Motor neuron (in vitro differentiated cells): ENCODE results near the gene GRID2. TPM values are rescaled to one million over a fixed set of nuclear protein-coding genes. Genes with fewer than 3 reads are reported as not detected.

ENCODE experiments used
- ATAC-seq, 8 experiments: fragments of 200-7000 bp; cut with Tn5 transposase; replicated peaks in 6 of 8; 2 replicates each; pipeline ENCODE4 v1.8.0; 2021; ENCODE audit warnings: mild to moderate bottlenecking in 8 of 8, moderate library complexity in 8 of 8
- H3K27ac ChIP-seq, 2 donors: fragments of 250-450 bp; sonication (Bioruptor Pico); 2 replicates each; pipeline ENCODE4 v1.9.0; 2021; ENCODE audit warnings: antibody characterized with exemption in 2 of 2, mild to moderate bottlenecking in 2 of 2, moderate library complexity in 1 of 2
- H3K4me1 ChIP-seq, 2 donors: fragments of 250-450 bp; sonication (Bioruptor Pico); replicated peaks in 1 of 2; 2 replicates each; pipeline ENCODE4 v1.6.1; 2021; ENCODE audit warnings: antibody characterized with exemption in 2 of 2, mild to moderate bottlenecking in 2 of 2, moderate library complexity in 1 of 2
- H3K4me3 ChIP-seq, 5 donors: fragments of 250-450 bp; sonication (Bioruptor Pico); 2 replicates each; pipeline ENCODE4 v1.9.0; 2021; ENCODE audit warnings: antibody characterized with exemption in 5 of 5, mild to moderate bottlenecking in 5 of 5, moderate library complexity in 4 of 5
- WGBS, 10 experiments: fragments of 450-650 bp; shearing (Covaris generic); methylation state at CpG; one replicate each; pipeline ENCODE4 v1.0.0; 2022; 5-methylcytosine and 5-hydroxymethylcytosine counted together
- in situ Hi-C, 9 experiments: fragments of 400-800 bp; cut with MboI; loops; one replicate each; pipeline ENCODE4 v1.15.0; 2021; ENCODE audit warnings: low sequenced_read_pairs in 9 of 9, low pct_unique_long_range_greater_than_20kb in 2 of 9; ENCODE audit not compliant: unreplicated experiment in 9 of 9
- total RNA-seq, 8 experiments: library from RNA; unstranded; fragments of 300-600 nt; gene quantifications; 2 replicates each; pipeline versions ENCODE4 v1.2.3 to v1.2.4, GENCODE V29; 2022

The GRID2 gene
- total RNA-seq, 8 experiments from 2014 or later = 0.15 to 11.7 (median 3.8) TPM

DNA sequence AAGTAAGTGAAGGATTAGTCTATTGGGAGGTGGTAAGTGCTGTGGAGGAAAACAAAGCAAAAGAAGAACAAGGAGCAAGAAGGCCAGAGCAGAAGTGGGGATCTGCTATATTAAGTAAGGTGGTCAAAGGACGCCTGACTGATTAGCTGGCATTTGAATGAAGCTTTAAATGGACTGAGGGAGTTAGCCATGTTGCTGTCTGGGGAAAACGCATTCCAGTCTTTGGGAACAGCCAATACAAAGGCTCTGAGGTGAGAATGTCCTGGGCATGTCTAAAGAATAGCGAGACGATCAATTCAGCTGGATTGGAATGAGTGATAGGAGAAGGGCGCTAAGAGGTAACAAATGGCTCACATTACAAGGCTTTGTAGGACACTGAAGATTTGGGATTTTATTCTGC is 1476.3 kb downstream of the GRID2 start:
- no peak overlapping the region for H3K27ac ChIP-seq
- in situ Hi-C loops = loop anchor here in 2 of 9 experiments (25.0 kb wide), 1 partner anchor 357 kb away; no protein-coding TSS in a partner anchor
- 10 to 97% (median 81%) methylated on average over 1 to 5 of the region's 5 CpGs for WGBS, 10 experiments
- H3K4me3 ChIP-seq = no peak overlapping the region
- ATAC-seq = no peak
- no peaks in the 10 kb centered on the region for H3K4me1 ChIP-seq

DNA sequence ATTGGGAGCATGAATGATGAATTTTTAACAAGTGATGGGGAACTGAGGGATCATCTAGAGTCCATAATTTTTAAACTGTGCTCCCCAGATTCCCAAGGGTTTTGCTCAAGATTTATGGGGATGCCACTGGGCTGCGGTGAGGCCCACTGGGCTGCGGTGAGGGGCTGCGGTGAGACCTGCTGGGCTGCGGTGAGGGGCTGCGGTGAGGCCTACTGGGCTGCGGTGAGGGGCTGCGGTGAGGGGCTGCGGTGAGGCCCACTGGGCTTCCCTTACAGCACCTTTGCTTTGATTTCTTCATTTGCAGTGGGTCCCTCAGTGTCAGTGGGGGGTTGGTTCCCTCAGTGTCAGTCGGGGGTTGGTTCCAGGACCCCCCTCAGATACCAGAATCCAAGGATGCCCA is 1477.4 kb downstream of the GRID2 start:
- Histone ChIP-seq H3K4me1 (no peaks in the 10 kb centered on the region), H3K27ac (no peak overlapping the region), H3K4me3 (no peak overlapping the region)
- WGBS, 10 experiments = 14 to 100% (median 91%) methylated on average over 1 to 8 of the region's 9 CpGs; no CpG with 5 or more reads in 1 of the 10 experiments
- ATAC-seq = no peak
- in situ Hi-C loops = loop anchor here in 2 of 9 experiments (25.0 kb wide), 1 partner anchor 356 kb away; no protein-coding TSS in a partner anchor

DNA sequence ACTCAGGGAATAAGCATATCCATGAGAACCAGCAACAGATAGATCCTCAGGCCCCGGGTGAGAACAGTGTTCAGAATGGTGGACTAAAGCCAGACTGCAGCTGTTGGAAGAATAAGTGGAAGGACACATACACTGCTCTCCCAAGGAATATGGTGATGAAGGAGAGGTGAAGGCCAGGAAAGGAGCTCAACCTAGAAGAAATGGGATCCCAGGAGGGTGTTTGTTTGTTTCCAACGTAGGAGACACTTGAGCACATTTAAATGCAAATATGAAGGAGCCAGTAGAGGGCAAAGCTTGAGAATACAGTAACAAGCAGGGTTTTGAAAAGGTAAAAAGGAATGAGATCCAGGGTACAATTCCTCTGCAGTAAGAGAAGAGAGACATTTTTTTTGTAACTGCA is 1482.4 kb downstream of the GRID2 start:
- in situ Hi-C loops = loop anchor here in 2 of 9 experiments (25.0 kb wide), 1 partner anchor 351 kb away; no protein-coding TSS in a partner anchor
- no peaks in the 10 kb centered on the region for H3K4me1 ChIP-seq
- H3K4me3 ChIP-seq = no peak overlapping the region
- no peak overlapping the region for H3K27ac ChIP-seq
- 0 to 61% (median 25%) methylated on average over 1 to 2 of the region's 2 CpGs; no CpG with 5 or more reads in 1 of the 10 experiments for WGBS, 10 experiments
- no peak for ATAC-seq

DNA sequence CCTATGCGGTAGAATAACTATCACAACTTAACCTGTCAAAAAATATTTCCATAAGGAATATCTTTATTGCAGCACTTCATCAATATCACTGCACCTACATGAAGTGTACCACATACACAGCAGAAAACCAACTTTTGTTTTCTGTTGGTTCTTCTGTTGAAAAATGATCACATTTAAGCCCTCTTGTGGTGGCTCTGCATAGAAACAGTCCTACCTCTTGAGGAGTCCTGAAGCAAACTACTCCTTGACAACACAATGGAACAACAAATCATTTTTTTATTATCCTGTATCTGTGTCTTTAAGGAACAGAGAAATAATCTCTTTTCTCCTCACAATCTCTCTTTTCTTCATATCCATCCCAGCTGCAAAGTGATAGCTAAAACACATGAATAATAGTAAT is 1484.9 kb downstream of the GRID2 start:
- 20 to 100% (median 85%) methylated on average over 1 of the region's 1 CpG; no CpG with 5 or more reads in 2 of the 10 experiments for WGBS, 10 experiments
- Histone ChIP-seq H3K4me3 (no peak overlapping the region), H3K4me1 (no peaks in the 10 kb centered on the region), H3K27ac (no peak overlapping the region)
- in situ Hi-C loops = loop anchor here in 2 of 9 experiments (25.0 kb wide), 1 partner anchor 349 kb away; no protein-coding TSS in a partner anchor
- peak in 3 of 8 experiments; percentile 30 to 66 (median 47) for ATAC-seq

DNA sequence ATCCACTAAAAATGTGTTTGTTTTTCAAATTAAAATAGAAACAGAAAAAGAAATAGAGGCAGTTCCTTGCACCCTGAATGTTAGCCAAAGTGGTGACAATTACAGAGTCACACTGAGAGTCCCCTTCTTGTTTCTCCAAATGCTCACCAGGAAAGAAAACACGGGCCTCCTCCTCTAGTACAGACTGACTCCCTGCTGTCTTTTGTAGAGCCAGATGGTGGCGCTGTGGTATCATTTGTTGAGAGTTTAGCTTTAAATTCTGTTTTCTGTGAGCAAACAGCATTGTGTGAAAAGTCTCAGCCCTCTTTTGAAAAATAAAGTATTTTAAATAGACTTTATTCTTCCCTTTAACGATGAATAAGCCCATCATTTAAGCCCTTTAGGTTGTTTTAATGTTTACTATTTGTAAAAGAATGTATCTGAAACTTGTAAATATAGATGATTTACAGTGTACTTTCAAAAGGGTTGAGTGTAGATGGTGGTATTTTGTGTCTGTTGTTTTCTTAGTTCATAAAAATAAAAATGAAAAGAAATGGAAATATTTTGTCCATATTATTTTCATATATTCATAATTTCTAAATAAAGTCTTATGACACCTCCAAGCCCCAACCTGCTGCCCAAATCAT is 1487.9 kb downstream of the GRID2 start:
- WGBS, 10 experiments = 0 to 8% (median 0%) methylated on average over 1 to 3 of the region's 3 CpGs; no CpG with 5 or more reads in 1 of the 10 experiments
- H3K4me1 ChIP-seq = peaks cover 0 to 2% of the 10 kb centered on the region in 2 donors
- H3K27ac ChIP-seq = no peak overlapping the region
- ATAC-seq = peak; percentile 36 to 77 (median 68)
- in situ Hi-C loops = loop anchor here in 2 of 9 experiments (25.0 kb wide), 1 partner anchor 346 kb away; no protein-coding TSS in a partner anchor
- H3K4me3 ChIP-seq = no peak overlapping the region

DNA sequence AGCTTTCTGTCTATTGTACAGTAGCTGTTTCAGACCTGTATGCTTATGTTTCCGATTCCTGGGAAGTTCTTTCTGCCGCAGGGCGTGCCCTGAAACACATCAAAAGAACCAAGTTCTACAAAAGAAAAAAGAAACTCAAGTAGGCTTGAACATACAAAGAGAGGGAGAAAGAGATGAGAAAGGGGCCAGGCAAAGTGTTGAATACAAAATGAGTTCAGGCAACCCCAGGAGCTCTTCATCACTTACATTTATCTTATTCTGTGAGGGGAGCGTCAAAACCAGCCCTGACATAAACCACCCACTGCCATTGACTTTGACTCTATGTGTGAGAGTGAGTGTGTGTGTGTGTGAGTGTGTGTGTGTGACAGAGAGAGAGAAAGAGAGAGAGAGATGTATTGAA is 1498.3 kb downstream of the GRID2 start:
- peak in 4 of 8 experiments; percentile 29 to 58 (median 48) for ATAC-seq
- no peaks in the 10 kb centered on the region for H3K4me1 ChIP-seq
- in situ Hi-C loops = loop anchor here in 2 of 9 experiments (25.0 kb wide), 2 partner anchors 310 to 335 kb away; no protein-coding TSS in a partner anchor
- 14 to 42% (median 20%) methylated on average over 1 to 4 of the region's 4 CpGs; no CpG with 5 or more reads in 3 of the 10 experiments for WGBS, 10 experiments
- no peak overlapping the region for H3K27ac ChIP-seq
- H3K4me3 ChIP-seq = no peak overlapping the region

DNA sequence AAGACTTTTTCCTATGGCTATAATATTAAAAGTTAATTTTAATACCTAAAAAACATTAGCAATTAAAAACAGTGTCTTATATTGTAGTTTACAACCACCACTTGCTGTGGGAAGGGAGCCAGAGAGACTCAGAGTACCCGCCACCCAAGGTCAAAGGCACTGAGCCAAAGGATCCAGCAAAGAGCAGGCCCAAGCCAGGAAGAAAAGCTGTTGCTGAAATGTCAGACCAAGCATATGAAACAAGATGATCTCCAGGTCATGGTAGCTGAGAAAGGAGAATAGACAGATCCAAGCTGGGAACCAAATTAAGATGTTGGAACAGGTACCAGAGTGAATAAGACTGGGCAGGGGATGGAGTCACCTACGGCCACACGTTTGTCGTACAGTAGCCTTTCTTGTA is 1506.0 kb downstream of the GRID2 start:
- ATAC-seq = no peak
- H3K27ac ChIP-seq = no peak overlapping the region
- H3K4me1 ChIP-seq = no peaks in the 10 kb centered on the region
- no peak overlapping the region for H3K4me3 ChIP-seq
- WGBS, 10 experiments = 17 to 100% (median 87%) methylated on average over 1 to 4 of the region's 4 CpGs; no CpG with 5 or more reads in 2 of the 10 experiments
- in situ Hi-C loops = loop anchor here in 2 of 9 experiments (25.0 kb wide), 2 partner anchors 303 to 328 kb away; no protein-coding TSS in a partner anchor

DNA sequence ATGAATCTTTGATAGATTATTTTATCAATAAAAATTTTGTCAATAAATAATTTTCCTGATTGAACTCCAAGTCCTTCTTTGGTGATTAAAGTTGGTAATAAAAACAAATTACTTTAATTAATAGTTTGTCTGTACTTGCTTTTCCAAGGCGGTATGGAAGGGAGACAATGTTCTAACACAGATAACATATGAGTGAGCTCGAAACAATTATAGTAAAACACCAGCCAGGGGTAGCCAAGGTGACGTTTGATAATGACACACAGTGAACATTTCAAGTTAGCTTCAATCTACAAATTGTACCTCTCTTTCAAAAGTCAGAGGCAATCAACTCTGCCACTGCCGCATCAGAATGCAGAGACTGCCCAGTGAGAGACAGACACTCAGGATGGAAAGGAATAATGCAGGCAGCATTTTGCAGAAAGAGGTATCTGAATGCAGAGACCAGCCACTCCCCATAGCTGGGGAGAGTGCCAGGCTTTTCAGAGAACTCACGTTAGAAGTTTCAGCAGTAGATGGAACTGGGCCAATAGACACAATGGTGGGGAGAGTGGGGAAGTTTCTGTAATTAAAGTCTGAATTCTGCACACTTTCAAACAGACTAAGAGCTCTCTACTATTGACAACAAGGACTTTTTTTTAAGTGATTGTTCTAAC is 1506.7 kb downstream of the GRID2 start:
- peak in 7 of 8 experiments; percentile 60 to 95 (median 80) for ATAC-seq
- WGBS, 10 experiments = 9 to 100% (median 33%) methylated on average over 1 to 5 of the region's 5 CpGs; no CpG with 5 or more reads in 1 of the 10 experiments
- H3K27ac ChIP-seq = no peak overlapping the region
- no peaks in the 10 kb centered on the region for H3K4me1 ChIP-seq
- in situ Hi-C loops = loop anchor here in 2 of 9 experiments (25.0 kb wide), 2 partner anchors 302 to 327 kb away; no protein-coding TSS in a partner anchor
- H3K4me3 ChIP-seq = no peak overlapping the region

DNA sequence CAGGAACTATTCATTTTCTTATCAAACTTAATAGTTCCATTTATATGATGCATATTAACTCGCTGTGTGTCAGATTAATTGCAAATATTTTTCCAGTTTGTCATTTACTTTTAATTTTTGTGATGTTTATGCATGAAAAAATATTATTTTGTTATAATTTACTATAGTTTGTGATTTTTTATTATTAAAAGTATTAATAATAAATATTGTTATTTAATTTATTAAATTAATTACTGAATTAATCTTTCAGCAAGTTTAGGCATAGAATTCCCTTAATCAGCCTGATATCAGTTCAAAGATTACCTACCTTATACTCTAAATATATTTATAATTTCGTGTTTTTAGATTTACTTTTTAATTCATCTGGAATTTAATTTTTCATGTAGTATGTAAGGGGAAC is 1509.3 kb downstream of the GRID2 start:
- Histone ChIP-seq H3K4me1 (no peaks in the 10 kb centered on the region), H3K4me3 (no peak overlapping the region), H3K27ac (no peak overlapping the region)
- ATAC-seq = no peak
- WGBS, 10 experiments = 10 to 100% (median 72%) methylated on average over 1 to 2 of the region's 2 CpGs
- in situ Hi-C loops = loop anchor here in 2 of 9 experiments (25.0 kb wide), 2 partner anchors 299 to 324 kb away; no protein-coding TSS in a partner anchor

DNA sequence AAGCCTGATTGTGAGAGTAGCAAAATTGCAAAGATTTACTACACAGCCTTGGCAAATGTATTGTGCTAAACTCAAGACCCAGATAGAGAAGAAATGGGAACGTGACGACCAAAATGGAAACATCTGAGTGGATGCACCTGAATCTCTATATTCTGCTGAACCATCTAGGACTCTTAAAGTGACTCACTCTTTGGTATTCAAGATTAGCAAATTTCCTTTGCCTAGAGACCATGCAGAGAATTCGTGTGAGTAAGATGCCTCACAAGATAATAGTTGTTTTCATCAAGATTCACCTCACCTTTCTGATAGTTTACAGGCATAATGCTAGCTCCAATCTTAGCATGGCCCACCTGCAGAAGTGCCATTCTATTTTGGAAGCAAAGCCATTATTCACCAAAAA is 1510.4 kb downstream of the GRID2 start:
- in situ Hi-C loops = loop anchor here in 2 of 9 experiments (25.0 kb wide), 2 partner anchors 298 to 323 kb away; no protein-coding TSS in a partner anchor
- 22 to 95% (median 80%) methylated on average over 1 to 3 of the region's 3 CpGs; no CpG with 5 or more reads in 3 of the 10 experiments for whole genome bisulfite sequencing, 10 experiments
- Histone ChIP-seq H3K4me3 (no peak overlapping the region), H3K27ac (no peak overlapping the region), H3K4me1 (no peaks in the 10 kb centered on the region)
- no peak for ATAC-seq

DNA sequence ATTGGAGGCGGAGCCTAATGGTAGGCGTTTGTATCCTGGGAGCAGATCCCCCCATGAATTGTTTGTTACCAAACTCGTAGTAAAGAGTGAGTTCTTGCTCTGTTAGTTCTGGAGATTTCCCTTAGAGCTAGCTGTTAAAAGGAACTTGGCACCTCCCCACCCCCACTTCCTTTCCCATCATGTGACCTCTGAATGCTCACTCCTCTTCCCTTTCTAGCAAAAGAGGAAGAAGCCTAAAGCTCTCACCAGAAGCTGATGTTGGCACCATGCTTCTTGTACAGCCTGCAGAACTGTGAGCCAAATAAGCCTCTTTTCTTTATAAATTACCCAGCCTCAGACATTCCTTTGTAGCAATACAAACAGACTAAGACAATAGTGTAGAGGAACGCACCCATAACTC is 1511.0 kb downstream of the GRID2 start:
- 25 to 83% (median 63%) methylated on average over 1 to 4 of the region's 4 CpGs; no CpG with 5 or more reads in 3 of the 10 experiments for WGBS, 10 experiments
- no peaks in the 10 kb centered on the region for H3K4me1 ChIP-seq
- H3K27ac ChIP-seq = no peak overlapping the region
- H3K4me3 ChIP-seq = no peak overlapping the region
- in situ Hi-C loops = loop anchor here in 2 of 9 experiments (25.0 kb wide), 2 partner anchors 298 to 323 kb away; no protein-coding TSS in a partner anchor
- no peak for ATAC-seq
